HL-60 (cell line): ENCODE results near the gene ADCY3.

Experiments used
- DNase-seq, 2 experiments: peaks; one replicate each; pipeline ENCODE4 v3.0.0-alpha.2; 2010 to 2020; ENCODE audit warnings: low read depth in 1 of 2, low spot score in 1 of 2
- H3K27ac ChIP-seq: fragments of 250-450 bp; sonication (Bioruptor Pico); replicated peaks from 2 replicates; pipeline ENCODE4 v1.5.1; 2020; ENCODE audit warnings: mild to moderate bottlenecking, moderate library complexity
- H3K27me3 ChIP-seq: fragments of 250-450 bp; sonication (Bioruptor Pico); 2 replicates; pipeline ENCODE4 v1.5.1; 2021; ENCODE audit warnings: mild to moderate bottlenecking, moderate library complexity; ENCODE audit not compliant: insufficient read depth, poor library complexity, severe bottlenecking
- H3K4me3 ChIP-seq: replicated peaks from 2 replicates; pipeline ENCODE4 v1.5.1; 2011; ENCODE audit warnings: mild to moderate bottlenecking, control low read depth, low read length; ENCODE audit not compliant: insufficient read depth
- GABPA ChIP-seq: IDR thresholded peaks from 2 replicates; pipeline ENCODE4 v1.6.1; 2012; ENCODE audit warnings: low read depth
- POLR2AphosphoS5 ChIP-seq: IDR thresholded peaks from 2 replicates; pipeline ENCODE4 v1.6.1; 2012; ENCODE audit warnings: low read depth
- SPI1 ChIP-seq: IDR thresholded peaks from 2 replicates; pipeline ENCODE4 v1.6.1; 2012; ENCODE audit warnings: low read depth, mild to moderate bottlenecking, borderline replicate concordance
- TF ChIP-seq, protein P1 (sequence below): IDR thresholded peaks from one replicate; pipeline ENCODE4 v1.5.1; 2011; ENCODE audit warnings: low read length, control low read depth, inconsistent platforms; ENCODE audit not compliant: insufficient read depth
- TF ChIP-seq, protein P2 (sequence below): IDR thresholded peaks from 2 replicates; pipeline ENCODE4 v1.6.1; 2012; ENCODE audit warnings: low read depth; ENCODE audit not compliant: insufficient replicate concordance

ADCY3 gene

GRCh38 chr2:24913911-24914310 lies 6.1 kb downstream of the ADCY3 start:
- DNase-seq = no peak
- Histone ChIP-seq H3K4me3 (no peak overlapping the region), H3K27me3 (no peaks in the 10 kb centered on the region), H3K27ac (no peak overlapping the region)
- TF ChIP-seq, protein P1, sequence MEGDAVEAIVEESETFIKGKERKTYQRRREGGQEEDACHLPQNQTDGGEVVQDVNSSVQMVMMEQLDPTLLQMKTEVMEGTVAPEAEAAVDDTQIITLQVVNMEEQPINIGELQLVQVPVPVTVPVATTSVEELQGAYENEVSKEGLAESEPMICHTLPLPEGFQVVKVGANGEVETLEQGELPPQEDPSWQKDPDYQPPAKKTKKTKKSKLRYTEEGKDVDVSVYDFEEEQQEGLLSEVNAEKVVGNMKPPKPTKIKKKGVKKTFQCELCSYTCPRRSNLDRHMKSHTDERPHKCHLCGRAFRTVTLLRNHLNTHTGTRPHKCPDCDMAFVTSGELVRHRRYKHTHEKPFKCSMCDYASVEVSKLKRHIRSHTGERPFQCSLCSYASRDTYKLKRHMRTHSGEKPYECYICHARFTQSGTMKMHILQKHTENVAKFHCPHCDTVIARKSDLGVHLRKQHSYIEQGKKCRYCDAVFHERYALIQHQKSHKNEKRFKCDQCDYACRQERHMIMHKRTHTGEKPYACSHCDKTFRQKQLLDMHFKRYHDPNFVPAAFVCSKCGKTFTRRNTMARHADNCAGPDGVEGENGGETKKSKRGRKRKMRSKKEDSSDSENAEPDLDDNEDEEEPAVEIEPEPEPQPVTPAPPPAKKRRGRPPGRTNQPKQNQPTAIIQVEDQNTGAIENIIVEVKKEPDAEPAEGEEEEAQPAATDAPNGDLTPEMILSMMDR = no peak
- TF ChIP-seq, protein P2, sequence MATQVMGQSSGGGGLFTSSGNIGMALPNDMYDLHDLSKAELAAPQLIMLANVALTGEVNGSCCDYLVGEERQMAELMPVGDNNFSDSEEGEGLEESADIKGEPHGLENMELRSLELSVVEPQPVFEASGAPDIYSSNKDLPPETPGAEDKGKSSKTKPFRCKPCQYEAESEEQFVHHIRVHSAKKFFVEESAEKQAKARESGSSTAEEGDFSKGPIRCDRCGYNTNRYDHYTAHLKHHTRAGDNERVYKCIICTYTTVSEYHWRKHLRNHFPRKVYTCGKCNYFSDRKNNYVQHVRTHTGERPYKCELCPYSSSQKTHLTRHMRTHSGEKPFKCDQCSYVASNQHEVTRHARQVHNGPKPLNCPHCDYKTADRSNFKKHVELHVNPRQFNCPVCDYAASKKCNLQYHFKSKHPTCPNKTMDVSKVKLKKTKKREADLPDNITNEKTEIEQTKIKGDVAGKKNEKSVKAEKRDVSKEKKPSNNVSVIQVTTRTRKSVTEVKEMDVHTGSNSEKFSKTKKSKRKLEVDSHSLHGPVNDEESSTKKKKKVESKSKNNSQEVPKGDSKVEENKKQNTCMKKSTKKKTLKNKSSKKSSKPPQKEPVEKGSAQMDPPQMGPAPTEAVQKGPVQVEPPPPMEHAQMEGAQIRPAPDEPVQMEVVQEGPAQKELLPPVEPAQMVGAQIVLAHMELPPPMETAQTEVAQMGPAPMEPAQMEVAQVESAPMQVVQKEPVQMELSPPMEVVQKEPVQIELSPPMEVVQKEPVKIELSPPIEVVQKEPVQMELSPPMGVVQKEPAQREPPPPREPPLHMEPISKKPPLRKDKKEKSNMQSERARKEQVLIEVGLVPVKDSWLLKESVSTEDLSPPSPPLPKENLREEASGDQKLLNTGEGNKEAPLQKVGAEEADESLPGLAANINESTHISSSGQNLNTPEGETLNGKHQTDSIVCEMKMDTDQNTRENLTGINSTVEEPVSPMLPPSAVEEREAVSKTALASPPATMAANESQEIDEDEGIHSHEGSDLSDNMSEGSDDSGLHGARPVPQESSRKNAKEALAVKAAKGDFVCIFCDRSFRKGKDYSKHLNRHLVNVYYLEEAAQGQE = no peak
- TF ChIP-seq POLR2AphosphoS5 (no peak), SPI1 (no peak), GABPA (no peak)

DNA sequence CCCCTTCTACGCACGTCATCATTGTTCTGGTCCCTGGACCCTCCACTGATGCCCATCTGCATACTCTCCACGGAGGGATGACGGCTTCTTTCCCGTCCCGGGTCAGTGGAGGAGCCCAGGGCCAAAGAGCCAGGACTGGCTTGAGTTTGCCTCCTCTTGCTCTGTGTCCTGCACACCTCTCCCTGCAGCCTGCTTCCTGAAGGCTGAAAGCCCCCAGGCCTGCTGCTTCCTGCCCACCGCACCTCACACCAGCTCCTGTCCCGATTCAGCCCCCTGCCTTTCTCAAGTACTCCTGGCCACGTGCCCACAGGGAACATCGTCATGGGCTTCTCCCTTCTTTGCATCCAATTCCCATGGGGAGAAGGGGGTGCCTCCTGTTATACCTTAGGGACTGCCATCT lies 7.1 kb downstream of the ADCY3 start:
- no peak overlapping the region for H3K4me3 ChIP-seq
- no peak overlapping the region for H3K27ac ChIP-seq
- TF ChIP-seq, protein P1 = no peak
- TF ChIP-seq, protein P2 = no peak
- TF ChIP-seq GABPA = no peak
- TF ChIP-seq POLR2AphosphoS5 = no peak
- TF ChIP-seq SPI1 = no peak
- H3K27me3 ChIP-seq = no peaks in the 10 kb centered on the region
- DNase-seq = no peak

GRCh38 chr2:24912523-24912922 lies 7.5 kb downstream of the ADCY3 start:
- Histone ChIP-seq H3K27ac (no peak overlapping the region), H3K4me3 (no peak overlapping the region), H3K27me3 (no peaks in the 10 kb centered on the region)
- no peak for DNase-seq
- TF ChIP-seq, protein P1 = no peak
- TF ChIP-seq SPI1 (no peak), POLR2AphosphoS5 (no peak), GABPA (no peak)
- TF ChIP-seq, protein P2 = no peak
